ENCODE measurements around the gene PRDM16.

The PRDM16 gene

GRCh38 chr1:3368059-3368458 is 299.1 kb downstream of the PRDM16 start:
- no peak for DNase-seq

GRCh38 chr1:3368711-3369445 is 299.9 kb downstream of the PRDM16 start:
- DNase-seq = no peak

GRCh38 chr1:3369446-3370076 is 300.6 kb downstream of the PRDM16 start:
- DNase-seq = no peak

GRCh38 chr1:3370856-3371703 is 302.1 kb downstream of the PRDM16 start:
- DNase-seq = no peak

GRCh38 chr1:3372317-3372716 is 303.3 kb downstream of the PRDM16 start:
- DNase-seq = peak; percentile 26 to 37

GRCh38 chr1:3373175-3373574 is 304.2 kb downstream of the PRDM16 start:
- no peak for DNase-seq

- DNase-seq = no peak
Measured at GRCh38 chr1:3373700-3374405, 304.9 kb downstream of the PRDM16 start.

- no peak for DNase-seq
Measured at GRCh38 chr1:3375245-3375644, 306.2 kb downstream of the PRDM16 start.

GRCh38 chr1:3377166-3377565 is 308.2 kb downstream of the PRDM16 start:
- no peak for DNase-seq

- no peak for DNase-seq
Measured at GRCh38 chr1:3377604-3378279, 308.7 kb downstream of the PRDM16 start.

GRCh38 chr1:3378411-3379208 is 309.6 kb downstream of the PRDM16 start:
- no peak for DNase-seq

- no peak for DNase-seq
Measured at GRCh38 chr1:3379934-3380333, 310.9 kb downstream of the PRDM16 start.

GRCh38 chr1:3380469-3380868 is 311.5 kb downstream of the PRDM16 start:
- DNase-seq = no peak

GRCh38 chr1:3381901-3382300 is 312.9 kb downstream of the PRDM16 start:
- DNase-seq = no peak

GRCh38 chr1:3382326-3383057 is 313.5 kb downstream of the PRDM16 start:
- no peak for DNase-seq

GRCh38 chr1:3383679-3384078 is 314.7 kb downstream of the PRDM16 start:
- no peak for DNase-seq

GRCh38 chr1:3384407-3384806 is 315.4 kb downstream of the PRDM16 start:
- DNase-seq = no peak

GRCh38 chr1:3386205-3387002 is 317.4 kb downstream of the PRDM16 start:
- DNase-seq = no peak

GRCh38 chr1:3387401-3387800 is 318.4 kb downstream of the PRDM16 start:
- no peak for DNase-seq

Measured in activated T-cell treated with anti-CD3 and anti-CD28 coated beads, Interleukin-2, amount 50 U/mL, for 48 hours (primary cell).